HG03095 (cell line): ENCODE measurements around the gene ZNHIT2.

Experiments
- ATAC-seq: cut with Tn5 transposase; IDR thresholded peaks from one replicate; pipeline ENCODE4 v1.9.1; 2021; ENCODE audit warnings: moderate library complexity; ENCODE audit not compliant: unreplicated experiment

Gene ZNHIT2

DNA sequence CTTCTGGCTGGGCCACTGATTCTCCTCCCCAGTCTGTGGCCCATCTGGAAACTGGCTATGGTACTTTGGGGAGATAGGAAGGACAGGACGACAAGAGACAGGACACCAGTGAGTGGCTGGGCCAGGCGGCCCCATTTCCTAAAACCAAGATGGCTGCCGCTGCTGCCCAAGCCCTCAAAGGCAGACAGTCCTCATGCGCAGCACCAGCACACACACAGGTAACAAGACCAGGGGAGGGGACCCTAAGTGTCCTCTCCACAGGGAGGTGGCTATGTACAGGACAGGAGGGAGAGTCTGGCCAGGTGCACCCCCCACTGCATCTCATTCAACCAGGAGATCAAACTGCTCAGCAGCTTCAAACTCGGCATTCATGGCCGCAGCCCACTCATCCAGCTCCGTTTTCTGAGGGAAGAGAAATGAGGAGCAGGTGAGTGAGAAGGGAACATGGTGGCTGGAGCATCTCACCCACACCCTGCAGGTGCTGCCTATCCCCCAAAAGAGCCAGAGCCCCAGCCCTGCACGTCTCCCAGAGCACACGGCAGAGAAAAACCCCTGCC is 38.6 kb downstream of the ZNHIT2 start:
- no peak for ATAC-seq

GRCh38 chr11:65078151-65078550 is 39.4 kb downstream of the ZNHIT2 start:
- no peak for ATAC-seq

DNA sequence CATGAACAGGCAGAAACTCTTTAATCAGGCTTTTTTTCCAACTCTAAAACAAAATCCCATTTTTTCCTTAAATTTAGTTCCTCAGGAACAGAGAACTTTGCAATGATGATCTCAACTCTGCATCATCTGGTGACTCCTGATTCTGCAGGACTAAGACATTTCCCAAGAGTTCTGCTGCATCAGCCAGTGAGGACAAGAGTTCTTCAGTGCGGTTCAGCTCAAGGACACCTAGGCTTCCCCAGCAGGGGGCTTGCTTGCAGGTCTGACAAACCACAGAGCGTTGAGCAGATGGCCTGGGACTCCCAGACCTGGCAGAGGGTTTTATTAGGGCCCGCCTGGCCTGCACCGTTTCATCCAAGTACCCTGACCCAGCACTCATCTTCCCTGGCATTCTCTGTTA is 40.0 kb downstream of the ZNHIT2 start:
- no peak for ATAC-seq

- ATAC-seq = no peak
These were observed 44.9 kb downstream of the ZNHIT2 start for GRCh38 chr11:65072631-65072966.

GRCh38 chr11:65071907-65072630 is 45.4 kb downstream of the ZNHIT2 start:
- ATAC-seq = no peak

DNA sequence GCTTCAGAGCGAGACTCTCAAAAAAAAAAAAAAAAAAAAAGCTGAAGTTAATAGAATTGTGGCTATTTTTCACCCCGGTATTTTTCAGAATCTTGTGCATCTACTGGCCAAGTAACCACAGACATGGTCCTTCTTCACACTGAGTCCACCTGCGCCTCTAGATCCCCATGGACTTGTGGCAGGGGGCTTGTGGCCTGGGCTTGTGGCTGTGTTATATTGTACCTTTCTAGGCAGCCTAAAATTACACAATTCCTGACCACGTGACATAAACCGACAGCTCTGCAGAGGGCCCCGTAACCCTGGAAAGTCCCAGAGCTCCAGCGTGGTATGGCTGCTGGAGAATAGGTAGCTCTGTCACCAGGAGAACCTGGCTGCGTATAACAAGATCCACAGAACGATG is 48.3 kb downstream of the ZNHIT2 start:
- ATAC-seq = no peak

- no peak for ATAC-seq
These were observed 50.1 kb downstream of the ZNHIT2 start for GRCh38 chr11:65067446-65067845.

DNA sequence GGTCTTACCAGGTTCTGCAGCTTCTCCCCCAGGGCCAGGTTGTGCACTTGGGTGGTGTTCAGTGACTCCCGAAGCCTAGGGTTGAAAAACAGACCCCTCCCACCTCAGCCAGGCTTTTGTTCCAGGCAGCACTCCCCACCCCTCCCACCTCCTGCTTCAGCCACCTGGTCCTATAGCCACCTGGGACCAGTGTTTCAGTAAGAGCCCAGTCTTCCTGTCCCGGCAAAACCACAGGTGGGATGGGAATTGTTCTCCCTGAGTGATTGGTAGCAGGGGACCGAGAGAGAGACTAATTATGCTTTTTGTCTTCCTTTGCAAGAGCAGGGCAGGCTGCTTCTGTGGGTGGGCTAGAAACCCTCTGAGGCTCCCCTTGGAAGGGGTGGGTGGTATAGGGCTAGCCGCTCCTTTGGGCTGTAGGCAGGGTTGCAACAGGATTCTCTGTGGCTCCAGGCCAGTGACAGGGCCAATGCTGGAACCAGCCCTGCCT is 50.7 kb downstream of the ZNHIT2 start:
- ATAC-seq = no peak
